HTR-8/SVneo (cell line): ENCODE results near the gene MYADM.
"Not testable (repeated sequence)": the region's sequence is repeated elsewhere in the genome, so short reads cannot be mapped to it uniquely, and the experiment has no call there.

Experiments used
- DNase-seq: peaks from one replicate; pipeline ENCODE4 v3.0.0; 2011; ENCODE audit warnings: low spot score, mixed read lengths; ENCODE audit not compliant: insufficient read length
- FAIRE-seq: peaks from 2 replicates; lab custom pipeline; 2011; peaks lifted over from hg19 to GRCh38; lab: Jason Lieb, UNC

Gene MYADM

DNA sequence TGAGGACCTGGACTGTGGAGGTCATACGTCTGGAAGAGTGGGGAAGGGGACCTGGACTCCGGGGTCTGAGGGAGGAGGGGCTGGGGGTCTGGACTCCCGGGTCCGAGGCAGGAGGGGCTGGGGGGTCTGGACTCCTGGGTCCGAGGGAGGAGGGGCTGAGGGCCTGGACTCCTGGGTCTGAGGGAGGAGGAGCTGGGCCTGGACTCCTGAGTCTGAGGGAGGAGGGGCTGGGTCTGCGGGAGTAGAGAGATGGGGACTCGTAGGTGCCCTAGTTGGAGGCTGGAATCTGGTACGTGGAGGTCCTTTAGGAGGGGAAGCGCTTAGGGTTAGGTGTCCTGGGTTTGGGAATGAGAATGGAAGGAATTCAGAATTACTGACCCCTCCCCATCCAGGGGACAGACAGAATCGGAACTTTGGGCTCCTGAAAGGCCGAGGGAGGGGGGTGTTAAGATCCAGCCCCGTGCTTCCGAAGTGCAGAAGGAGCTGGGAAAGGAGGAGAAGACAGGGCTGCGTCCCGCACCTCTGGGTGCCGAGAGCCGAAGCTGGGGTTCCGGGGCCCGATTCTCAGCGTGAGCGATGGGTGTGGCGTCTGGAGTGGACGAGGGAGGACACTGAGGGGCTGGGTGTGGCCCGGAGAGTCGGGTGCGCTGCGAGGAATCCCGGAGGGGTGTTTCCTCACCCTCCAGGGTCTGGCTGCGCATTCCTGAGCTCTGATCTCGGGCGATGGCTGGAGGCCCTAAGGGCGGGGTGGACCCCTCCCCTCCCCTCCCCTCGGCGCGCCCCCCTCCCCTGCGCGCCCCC lies 608 bp downstream of the MYADM start:
- DNase-seq (peak; percentile 69), FAIRE-seq (peak; percentile 36)

DNA sequence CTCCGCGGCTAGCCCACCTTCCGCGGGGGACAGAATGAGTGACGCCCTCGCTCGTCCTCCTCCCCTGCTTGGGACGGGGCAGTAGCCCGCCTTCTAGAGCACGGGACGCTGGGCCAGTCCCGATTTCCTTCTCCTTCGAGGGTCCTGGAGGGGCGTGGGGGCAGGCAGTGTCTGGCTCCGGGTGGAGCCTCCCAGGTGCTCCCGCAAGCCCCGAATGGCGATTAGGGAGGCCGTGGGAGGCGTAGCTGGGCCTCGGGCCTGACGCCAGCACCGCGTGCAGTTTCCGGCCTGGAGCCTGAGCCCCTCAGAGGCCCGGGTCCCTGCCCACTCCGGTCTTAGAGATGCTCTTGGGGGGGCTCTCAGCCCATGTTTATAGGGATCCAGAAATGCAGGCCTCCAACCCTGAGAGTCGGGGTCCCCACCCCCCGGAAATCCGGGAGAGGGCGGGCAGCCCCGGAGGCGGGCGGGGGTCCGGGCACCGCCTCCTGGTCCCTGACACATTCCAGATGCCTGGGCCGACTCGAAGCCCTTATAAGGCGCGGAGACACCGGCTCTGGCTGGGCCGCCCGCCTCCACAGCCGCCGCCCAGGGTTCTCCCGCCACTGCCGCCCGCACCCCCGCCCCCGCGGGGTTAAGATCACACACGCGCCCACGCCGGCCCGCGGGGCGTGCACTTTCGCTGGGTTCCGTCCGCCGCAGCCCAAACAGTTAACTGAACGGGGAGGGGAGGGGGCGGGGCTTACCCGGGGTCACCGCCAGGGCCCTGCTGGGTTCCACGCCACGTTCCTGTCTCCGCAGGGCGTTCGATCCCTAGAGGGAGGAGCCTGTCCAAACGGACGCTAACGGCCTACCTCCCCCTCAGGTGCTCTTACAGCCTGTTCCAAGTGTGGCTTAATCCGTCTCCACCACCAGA lies 1.5 kb downstream of the MYADM start:
- FAIRE-seq = peak; percentile 76

DNA sequence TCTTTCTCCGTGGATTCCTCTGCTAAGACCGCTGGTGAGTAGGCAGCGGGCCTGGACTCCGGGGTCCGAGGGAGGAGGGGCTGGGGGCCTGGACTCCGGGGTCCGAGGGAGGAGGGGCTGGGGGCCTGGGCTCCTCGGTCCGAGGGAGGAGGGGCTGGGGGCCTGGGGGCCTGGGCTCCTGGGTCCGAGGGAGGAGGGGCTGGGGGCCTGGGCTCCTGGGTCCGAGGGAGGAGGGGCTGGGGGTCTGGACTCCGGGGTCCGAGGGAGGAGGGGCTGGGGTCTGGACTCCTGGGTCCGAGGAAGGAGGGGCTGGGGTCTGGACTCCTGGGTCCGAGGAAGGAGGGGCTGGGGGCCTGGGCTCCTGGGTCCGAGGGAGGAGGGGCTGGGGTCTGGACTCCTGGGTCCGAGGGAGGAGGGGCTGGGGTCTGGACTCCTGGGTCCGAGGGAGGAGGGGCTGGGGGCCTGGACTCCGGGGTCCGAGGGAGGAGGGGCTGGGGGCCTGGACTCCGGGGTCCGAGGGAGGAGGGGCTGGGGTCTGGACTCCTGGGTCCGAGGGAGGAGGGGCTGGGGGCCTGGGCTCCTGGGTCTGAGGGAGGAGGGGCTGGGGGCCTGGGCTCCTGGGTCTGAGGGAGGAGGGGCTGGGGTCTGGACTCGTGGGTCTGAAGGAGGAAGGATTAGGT lies 2.3 kb downstream of the MYADM start:
- not testable (repeated sequence) for FAIRE-seq

More for the DNA sequence above, 1.5 kb downstream of the MYADM start:
- peak; percentile 79 for DNase-seq

DNA sequence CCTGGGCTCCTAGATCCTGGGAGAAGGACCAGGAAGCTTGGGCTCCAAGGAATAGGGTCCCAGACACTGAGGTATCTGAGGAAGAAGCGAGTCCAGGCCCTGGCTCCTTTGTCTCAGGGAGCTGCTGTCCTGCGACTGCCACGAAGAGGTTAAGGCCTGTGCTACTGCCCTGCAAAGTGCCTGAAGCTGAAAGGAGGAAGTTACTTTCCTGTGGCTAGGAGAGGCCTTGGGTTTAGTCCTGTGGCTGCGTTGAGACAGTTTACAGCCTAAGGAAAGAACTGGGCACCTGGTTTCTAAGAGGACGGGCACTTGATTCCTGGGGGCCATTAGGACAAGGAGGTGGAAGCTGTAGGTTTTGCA lies 2.8 kb downstream of the MYADM start:
- FAIRE-seq (no peak), DNase-seq (no peak)

More for the DNA sequence above, 2.3 kb downstream of the MYADM start:
- DNase-seq = not testable (repeated sequence)

DNA sequence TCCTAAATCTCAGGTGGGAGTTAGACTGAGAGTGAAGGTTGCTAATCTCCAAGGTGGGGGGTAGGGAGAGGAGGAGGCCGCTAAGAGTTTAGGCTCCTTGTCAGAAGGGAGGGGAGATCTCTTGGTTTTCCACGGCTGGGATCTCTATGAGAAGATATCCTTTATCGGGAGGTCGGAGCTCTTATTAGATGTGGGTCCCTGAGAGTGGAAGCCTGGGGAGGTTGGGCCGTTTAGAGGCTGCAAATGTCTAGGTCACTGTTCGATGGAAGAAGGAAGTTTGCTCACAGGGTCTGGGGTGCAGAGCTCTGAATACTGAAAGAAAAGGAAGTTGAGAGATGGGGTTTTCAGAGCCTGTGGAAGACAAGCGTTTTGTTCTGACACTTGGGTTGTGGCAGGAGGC lies 3.8 kb downstream of the MYADM start:
- DNase-seq (no peak), FAIRE-seq (no peak)

DNA sequence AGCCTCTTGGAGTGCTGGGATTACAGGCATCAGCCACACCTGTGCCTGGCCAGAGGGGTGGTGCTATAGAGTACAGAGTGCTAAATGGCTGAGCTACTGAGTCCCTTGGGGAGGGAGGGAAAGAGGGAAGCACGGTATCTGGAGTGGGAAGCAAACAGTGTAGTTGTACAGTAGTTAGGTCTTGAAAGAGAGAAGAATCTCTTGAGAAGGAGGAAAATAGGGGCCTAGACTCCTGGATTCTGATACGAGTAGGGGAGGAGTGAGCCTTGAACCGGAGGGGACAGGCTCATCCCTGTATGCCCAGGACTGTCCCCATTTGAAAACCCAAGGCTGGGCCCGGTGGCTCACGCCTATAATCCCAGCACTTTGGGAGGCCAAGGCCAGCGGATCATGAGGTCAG lies 5.1 kb downstream of the MYADM start:
- FAIRE-seq (no peak), DNase-seq (no peak)

DNA sequence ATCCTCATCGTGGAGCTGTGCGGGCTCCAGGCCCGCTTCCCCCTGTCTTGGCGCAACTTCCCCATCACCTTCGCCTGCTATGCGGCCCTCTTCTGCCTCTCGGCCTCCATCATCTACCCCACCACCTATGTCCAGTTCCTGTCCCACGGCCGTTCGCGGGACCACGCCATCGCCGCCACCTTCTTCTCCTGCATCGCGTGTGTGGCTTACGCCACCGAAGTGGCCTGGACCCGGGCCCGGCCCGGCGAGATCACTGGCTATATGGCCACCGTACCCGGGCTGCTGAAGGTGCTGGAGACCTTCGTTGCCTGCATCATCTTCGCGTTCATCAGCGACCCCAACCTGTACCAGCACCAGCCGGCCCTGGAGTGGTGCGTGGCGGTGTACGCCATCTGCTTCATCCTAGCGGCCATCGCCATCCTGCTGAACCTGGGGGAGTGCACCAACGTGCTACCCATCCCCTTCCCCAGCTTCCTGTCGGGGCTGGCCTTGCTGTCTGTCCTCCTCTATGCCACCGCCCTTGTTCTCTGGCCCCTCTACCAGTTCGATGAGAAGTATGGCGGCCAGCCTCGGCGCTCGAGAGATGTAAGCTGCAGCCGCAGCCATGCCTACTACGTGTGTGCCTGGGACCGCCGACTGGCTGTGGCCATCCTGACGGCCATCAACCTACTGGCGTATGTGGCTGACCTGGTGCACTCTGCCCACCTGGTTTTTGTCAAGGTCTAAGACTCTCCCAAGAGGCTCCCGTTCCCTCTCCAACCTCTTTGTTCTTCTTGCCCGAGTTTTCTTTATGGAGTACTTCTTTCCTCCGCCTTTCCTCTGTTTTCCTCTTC lies 6.3 kb downstream of the MYADM start:
- no peak for FAIRE-seq
- no peak for DNase-seq

DNA sequence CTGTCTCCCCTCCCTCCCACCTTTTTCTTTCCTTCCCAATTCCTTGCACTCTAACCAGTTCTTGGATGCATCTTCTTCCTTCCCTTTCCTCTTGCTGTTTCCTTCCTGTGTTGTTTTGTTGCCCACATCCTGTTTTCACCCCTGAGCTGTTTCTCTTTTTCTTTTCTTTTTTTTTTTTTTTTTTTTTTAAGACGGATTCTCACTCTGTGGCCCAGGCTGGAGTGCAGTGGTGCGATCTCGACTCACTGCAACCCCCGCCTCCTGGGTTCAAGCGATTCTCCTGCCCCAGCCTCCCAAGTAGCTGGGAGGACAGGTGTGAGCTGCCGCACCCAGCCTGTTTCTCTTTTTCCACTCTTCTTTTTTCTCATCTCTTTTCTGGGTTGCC lies 6.9 kb downstream of the MYADM start:
- no peak for FAIRE-seq
- no peak for DNase-seq

DNA sequence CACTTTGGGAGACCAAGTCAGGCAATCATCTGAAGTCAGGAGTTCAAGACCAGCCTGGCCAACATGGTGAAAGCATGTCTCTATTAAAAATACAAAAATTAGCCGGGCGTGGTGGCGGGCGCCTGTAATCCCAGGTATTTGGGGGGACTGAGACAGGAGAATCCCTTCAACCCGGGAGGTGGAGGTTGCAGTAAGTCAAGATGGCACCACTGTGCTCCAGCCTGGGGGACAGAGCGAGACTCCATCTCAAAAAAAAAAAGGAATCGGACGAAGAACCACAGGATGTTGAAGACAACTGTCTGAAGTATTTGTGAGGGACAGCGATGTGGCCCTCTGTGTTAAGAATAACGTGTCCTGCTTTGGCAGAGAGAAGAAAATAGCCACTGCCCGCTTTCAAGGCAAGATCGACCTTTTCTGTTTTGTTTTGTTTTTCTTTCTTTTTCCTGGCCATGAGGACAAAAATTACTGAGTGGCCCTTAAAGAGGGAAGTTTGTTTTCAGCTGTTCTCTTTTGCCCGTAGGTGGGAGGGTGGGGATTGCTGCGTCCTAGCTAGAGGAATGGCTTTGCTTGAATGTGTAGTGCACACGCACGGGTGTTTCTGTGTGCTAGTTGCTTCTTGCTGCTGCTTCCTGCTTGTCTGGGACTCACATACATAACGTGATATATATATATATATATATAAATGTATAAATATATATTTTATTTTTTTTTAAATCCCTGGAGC lies 8.1 kb downstream of the MYADM start:
- no peak for FAIRE-seq

DNA sequence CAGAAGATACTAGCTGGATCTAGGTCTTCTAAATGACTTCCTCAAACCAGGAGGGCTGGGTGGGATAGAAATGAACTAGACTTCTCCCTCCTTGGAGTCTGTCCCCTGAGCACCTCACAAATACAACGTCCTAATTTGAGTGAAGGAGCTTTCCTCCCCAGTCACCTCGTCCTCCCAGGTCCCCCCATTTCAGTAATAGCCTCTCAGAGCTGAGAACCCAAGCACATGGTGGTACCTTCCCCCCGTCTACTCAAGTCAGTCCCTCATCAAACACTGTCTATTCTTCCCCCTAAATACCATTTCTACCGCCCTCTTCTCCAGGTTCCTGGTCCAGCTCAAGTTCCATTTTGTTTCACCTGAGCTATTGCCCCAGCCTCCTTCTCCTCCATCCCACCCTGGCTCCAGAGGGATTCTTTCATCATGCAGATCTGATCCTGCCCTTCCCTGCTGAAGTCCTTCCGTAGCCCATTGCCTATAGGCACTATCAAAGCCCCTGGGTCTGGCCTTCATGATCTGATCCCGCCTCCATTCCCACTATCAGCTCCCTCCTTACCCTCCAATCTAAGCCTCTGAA lies 9.1 kb downstream of the MYADM start:
- DNase-seq = no peak
- FAIRE-seq = no peak

More for the DNA sequence above, 8.1 kb downstream of the MYADM start:
- DNase-seq = no peak

DNA sequence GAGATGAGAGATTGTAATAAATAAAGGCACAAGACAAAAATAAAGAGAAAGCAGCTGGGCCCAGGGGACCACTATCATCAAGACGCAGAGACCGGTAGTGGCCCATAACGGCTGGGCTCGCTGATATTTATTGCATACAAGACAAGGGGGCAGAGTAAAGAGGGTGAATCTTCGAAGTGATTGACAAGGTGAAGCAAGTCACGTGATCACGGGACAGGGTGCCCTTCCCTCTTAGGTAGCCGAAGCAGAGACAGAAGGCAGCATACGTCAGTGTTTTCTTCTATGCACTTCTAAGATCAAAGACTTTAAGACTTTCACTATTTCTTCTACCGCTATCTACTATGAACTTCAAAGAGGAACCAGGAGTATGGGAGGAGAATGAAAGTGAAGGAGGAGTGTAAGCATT lies 9.7 kb downstream of the MYADM start:
- no peak for DNase-seq
- FAIRE-seq = no peak

DNA sequence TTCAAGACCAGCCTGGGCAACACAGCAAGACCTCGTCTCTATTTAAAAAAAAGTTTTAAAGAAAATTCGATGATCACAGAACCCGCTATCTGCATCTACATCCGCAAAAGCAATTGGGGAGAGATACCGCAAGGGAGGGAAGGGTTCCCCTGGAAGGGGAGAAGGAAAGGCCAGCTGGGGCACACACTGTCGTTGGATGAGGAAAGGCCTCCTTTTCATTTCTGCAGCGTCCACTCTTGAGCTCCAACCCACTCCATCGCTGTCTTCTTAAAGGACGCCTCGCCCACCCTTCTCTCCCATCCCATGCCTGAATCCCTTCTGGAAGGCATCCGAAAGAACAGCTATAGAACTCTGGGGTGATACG lies 11.1 kb downstream of the MYADM start:
- no peak for FAIRE-seq

DNA sequence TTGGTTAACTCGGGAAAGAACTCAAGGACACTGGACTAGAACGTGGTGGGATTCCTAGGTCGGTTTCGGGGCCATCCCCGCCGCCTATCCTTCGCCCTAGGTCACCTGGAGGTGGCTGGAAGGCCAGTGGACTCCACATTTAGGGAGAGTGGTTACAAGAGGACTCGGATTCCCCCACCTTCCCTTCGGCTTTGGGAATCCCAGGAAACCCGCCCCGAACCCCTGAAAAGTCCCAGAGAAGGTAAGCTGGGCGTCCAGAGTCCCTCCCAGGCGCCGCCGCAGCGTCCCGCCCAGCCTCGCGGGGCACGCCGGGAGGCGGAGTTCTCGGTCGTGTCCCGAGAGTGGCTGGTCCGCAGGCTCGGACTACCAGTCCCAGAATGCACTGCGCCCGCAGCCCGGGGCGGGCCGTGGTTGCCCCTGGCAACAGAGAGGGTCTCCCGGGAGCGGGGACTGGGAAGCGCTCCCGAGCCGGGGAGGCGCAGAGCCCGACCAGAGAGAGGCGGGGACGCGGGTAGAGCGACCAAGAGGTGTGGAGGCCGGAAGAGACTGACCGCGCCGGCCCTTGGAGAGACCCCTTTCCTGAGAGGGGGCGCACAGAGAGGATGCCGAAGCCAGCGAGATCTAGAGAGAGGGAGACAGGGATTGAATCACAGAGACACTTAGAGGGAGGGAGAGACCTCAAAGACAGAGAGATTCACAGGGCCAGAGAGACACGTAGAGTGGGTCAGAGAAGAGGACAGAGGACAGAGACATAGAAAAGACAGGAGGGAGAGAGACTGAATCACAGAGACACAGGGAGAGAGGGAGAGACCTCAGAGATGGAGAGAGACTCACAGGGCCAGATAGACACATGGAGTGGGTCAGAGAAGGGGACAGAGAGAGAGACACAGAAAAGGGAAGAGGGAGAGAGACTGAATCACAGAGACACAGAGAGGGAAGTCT lies 11.7 kb downstream of the MYADM start:
- DNase-seq = peak; percentile 95
- FAIRE-seq = peak; percentile 92

More for the DNA sequence above, 11.1 kb downstream of the MYADM start:
- no peak for DNase-seq

DNA sequence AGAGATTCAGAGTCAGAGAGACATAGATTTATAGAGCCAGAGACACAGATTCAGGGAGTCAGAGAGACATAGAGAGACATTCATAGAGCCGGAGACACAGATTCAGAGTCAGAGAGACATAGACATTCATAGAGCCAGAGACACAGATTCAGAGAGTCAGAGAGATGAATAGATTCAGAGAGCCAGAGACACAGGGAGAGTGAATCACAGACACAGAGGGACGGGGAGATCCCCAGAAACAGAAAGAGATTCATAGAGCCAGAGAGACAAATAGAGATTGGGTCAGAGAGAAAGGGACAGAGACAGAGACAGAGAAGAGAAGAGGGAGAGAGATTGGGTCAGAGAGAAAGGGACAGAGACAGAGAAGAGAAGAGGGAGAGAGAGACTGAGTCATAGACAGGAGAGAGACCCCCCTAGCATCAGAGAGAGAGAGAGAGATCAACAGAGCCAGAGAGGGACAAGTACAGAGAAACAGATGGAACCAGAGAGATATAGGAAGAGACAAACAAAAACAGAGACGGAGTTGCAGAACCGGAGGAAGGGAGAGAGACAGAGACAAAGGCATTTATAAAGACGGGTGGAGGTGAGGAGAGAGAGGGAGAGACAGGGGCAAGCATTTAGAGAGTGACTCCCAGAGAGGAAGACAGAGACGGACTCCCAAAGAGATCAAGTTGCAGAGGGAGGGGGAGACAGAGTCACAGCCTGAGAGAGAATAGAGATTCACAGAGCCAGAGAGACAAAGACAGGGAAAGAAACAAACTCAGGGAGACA lies 13.2 kb downstream of the MYADM start:
- FAIRE-seq = no peak
- no peak for DNase-seq

DNA sequence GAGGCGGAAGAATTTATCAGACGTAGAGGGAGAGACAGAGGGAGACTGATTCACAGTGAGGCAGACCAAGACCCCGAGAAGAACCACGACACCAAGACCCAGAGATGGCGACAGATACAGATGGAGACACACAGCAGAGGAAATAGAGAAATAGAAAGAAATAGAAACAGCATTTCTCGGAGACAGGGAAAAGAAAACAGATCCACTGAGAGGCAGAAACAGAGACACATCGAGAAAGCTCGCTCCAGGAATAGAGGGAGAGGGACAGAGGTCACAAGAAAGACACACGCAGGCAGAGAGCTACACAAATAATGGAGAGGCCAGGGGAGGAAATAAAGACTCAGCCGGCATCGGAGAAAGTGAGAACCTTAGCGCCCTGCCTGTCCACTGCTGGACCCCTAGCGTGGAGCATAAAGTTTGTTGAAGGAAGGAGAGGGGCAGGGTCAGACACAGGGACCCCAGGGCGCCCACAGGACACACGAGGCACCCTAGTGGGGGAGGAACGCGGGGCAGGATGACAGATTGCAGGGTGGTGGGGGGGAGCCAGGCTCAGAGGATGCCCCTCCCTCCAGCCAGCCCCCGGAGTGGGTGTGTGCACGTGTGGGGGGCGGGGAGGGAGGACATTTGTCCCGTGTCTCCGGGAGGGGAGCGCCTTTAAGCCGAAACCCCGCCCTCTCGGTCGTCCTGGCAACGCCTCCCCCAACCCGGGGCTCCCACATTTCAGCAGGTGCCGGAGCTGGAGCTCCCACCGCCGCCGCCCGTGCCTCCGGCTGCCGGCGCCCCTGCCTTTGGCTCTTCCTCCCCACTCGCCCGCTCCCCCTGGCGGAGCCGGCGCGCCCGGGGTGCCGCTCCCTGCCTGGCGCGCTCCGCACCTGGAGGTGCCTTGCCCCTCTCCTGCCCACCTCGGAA lies 14.1 kb downstream of the MYADM start, which contains the start of gene PRKCG:
TSS of gene PRKCG (plus strand) at position 716 of the 909 bp plus-strand sequence. CDS start 298 bp downstream, outside the sequence.
- no peak for DNase-seq
- FAIRE-seq = peak; percentile 54
